ENCODE data around the gene OAS1.
"Not testable (repeated sequence)": the region's sequence is repeated elsewhere in the genome, so short reads cannot be mapped to it uniquely, and the experiment has no call there.

The OAS1 gene

GRCh38 chr12:112900298-112901145 lies 6.2 kb upstream of the OAS1 start:
- peak; percentile 71 to 81 (median 73) for DNase-seq

GRCh38 chr12:112901271-112901670 lies 5.5 kb upstream of the OAS1 start:
- DNase-seq, result no peak

GRCh38 chr12:112904571-112904970 lies 2.2 kb upstream of the OAS1 start:
- peak in 2 of 4 experiments; percentile 49 to 66 for DNase-seq

GRCh38 chr12:112905451-112906089 lies 1.2 kb upstream of the OAS1 start:
- no peak for DNase-seq

GRCh38 chr12:112907415-112908157 lies 824 bp downstream of the OAS1 start:
- peak; percentile 76 to 87 (median 82) for DNase-seq

GRCh38 chr12:112908548-112908947 lies 1.8 kb downstream of the OAS1 start:
- DNase-seq, result no peak

GRCh38 chr12:112909693-112910092 lies 2.9 kb downstream of the OAS1 start:
- DNase-seq, result no peak

GRCh38 chr12:112913038-112913688 lies 6.4 kb downstream of the OAS1 start:
- no peak for DNase-seq

- DNase-seq, result not testable (repeated sequence)
Observed at GRCh38 chr12:112913888-112914287, 7.1 kb downstream of the OAS1 start.

- no peak for DNase-seq
Observed at GRCh38 chr12:112916270-112916669, 9.5 kb downstream of the OAS1 start.

GRCh38 chr12:112919121-112919520 lies 12.4 kb downstream of the OAS1 start:
- no peak for DNase-seq

- peak in 2 of 4 experiments; percentile 25 to 43 for DNase-seq
Observed at GRCh38 chr12:112924986-112925385, 18.2 kb downstream of the OAS1 start.

GRCh38 chr12:112926416-112927033 lies 19.8 kb downstream of the OAS1 start:
- DNase-seq, result peak in 2 of 4 experiments; percentile 29

- no peak for DNase-seq
Observed at GRCh38 chr12:112927475-112927874, 20.7 kb downstream of the OAS1 start.

- no peak for DNase-seq
Observed at GRCh38 chr12:112927925-112928324, 21.2 kb downstream of the OAS1 start.

- DNase-seq, result no peak
Observed at GRCh38 chr12:112928978-112929377, 22.2 kb downstream of the OAS1 start.

GRCh38 chr12:112929715-112930114 lies 23.0 kb downstream of the OAS1 start:
- DNase-seq, result no peak

- no peak for DNase-seq
Observed at GRCh38 chr12:112930350-112930749, 23.6 kb downstream of the OAS1 start.

GRCh38 chr12:112932485-112933128 lies 25.8 kb downstream of the OAS1 start:
- no peak for DNase-seq

- DNase-seq, result peak; percentile 19 to 58 (median 50)
Observed at GRCh38 chr12:112933129-112933505, 26.4 kb downstream of the OAS1 start.

GRCh38 chr12:112936264-112936663 lies 29.5 kb downstream of the OAS1 start:
- no peak for DNase-seq

GRCh38 chr12:112936927-112937326 lies 30.2 kb downstream of the OAS1 start:
- no peak for DNase-seq
